Esophagus muscularis mucosa (tissue), 4 donors: ENCODE data around the gene CFAP68. TPM values are rescaled to one million over a fixed set of nuclear protein-coding genes. Genes with fewer than 3 reads are reported as not detected.

Source experiments
- DNase-seq: peaks from one replicate; pipeline ENCODE4 v3.0.0-alpha.2; 2017; ENCODE audit errors: extremely low spot score
- H3K27ac ChIP-seq, 4 donors: fragments of 200-600 bp; sonication (generic); replicated peaks in 1 of 4; 1 replicate in 3 of 4; 2 replicates in 1 of 4; pipeline ENCODE4 v1.5.1; 2016 to 2019; ENCODE audit warnings: mild to moderate bottlenecking in 1 of 4
- H3K27me3 ChIP-seq, 4 donors: fragments of 200-600 bp; sonication (generic); one replicate each; pipeline versions ENCODE4 v1.5.1 to v1.6.0; 2016 to 2019
- H3K36me3 ChIP-seq, 4 donors: fragments of 200-600 bp; sonication (generic); one replicate each; pipeline ENCODE4 v1.5.1; 2016 to 2019
- H3K4me1 ChIP-seq, 4 donors: fragments of 200-600 bp; sonication (generic); one replicate each; pipeline ENCODE4 v1.5.1; 2016 to 2019
- H3K4me3 ChIP-seq, 4 donors: fragments of 200-600 bp; sonication (generic); 1 replicate in 2 of 4; 2 replicates in 2 of 4; pipeline ENCODE4 v1.5.1; 2016 to 2019; ENCODE audit warnings: mild to moderate bottlenecking in 4 of 4, moderate library complexity in 1 of 4
- H3K9me3 ChIP-seq, 4 donors: fragments of 200-600 bp; sonication (generic); 1 replicate in 3 of 4; 2 replicates in 1 of 4; pipeline ENCODE4 v1.5.1; 2016 to 2019
- EP300 ChIP-seq: sonication (generic); formaldehyde crosslinking; IDR thresholded peaks from one replicate; pipeline ENCODE4 v1.6.1; 2017; ENCODE audit warnings: antibody characterized with exemption
- POLR2A ChIP-seq: fragments of 450-650 bp; IDR thresholded peaks from one replicate; pipeline ENCODE4 v1.6.1; 2017; ENCODE audit warnings: antibody characterized with exemption, moderate library complexity, mild to moderate bottlenecking, low read depth
- POLR2AphosphoS5 ChIP-seq, 2 donors: sonication (generic); formaldehyde crosslinking; IDR thresholded peaks; one replicate each; pipeline ENCODE4 v1.6.1; 2017; ENCODE audit warnings: antibody characterized with exemption in 2 of 2
- WGBS: methylation state at CpG from one replicate; pipeline ENCODE4 v1.1.5; 2018; 5-methylcytosine and 5-hydroxymethylcytosine counted together
- intact Hi-C: fragments of 100-400 bp; cut with DNase I; formaldehyde crosslinking; loops from one replicate; pipeline ENCODE4 v1.15.1; 2023
- total RNA-seq, 4 donors: library from RNA; depleted of rRNA; stranded (reverse); fragments of >200 nt; gene quantifications; one replicate each; pipeline versions ENCODE4 v1.1.0 to v1.2.1, GENCODE V29; 2016
- TF ChIP-seq, protein P1 (sequence below), 3 experiments: fragments of 200-600 bp in 2 of 3; fragments of 450-650 bp in 1 of 3; sonication (generic) in 2 of 3; IDR thresholded peaks; one replicate each; pipeline ENCODE4 v1.5.1; 2017 to 2019; ENCODE audit warnings: antibody characterized with exemption in 3 of 3, mild to moderate bottlenecking in 2 of 3, moderate library complexity in 1 of 3

CFAP68 gene
- total RNA-seq, 4 donors from 2014 or later, result 8.7 to 21.7 (median 19.9) TPM

DNA sequence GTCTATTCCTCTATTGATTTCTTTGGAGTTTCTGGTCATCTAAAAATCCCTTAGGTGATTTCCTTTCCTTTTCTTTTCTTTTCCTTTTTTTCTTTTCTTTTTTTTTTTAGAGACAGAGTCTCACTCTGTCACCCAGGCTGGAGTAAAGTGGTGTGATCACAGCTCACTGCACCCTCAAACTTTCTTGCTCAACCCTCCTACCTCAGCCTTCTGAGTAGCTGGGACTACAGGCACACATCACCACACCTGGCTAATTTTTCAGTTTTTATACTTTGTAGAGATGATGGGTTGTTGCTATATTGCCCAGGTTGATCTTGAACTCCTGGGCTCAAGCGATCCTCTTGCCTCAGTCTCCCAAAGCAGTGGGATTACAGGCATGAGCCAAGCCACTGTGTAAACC lies 37.4 kb downstream of the CFAP68 start:
- Histone ChIP-seq H3K27ac (no peak overlapping the region), H3K27me3 (peaks cover 0 to 7% (median 0%) of the 10 kb centered on the region in 4 donors), H3K4me1 (peaks cover 23 to 33% (median 29%) of the 10 kb centered on the region in 4 donors), H3K4me3 (no peak overlapping the region), H3K9me3 (no peaks in the 10 kb centered on the region), H3K36me3 (no peaks in the 10 kb centered on the region)
- no peak for DNase-seq
- intact Hi-C loops, result no loop called here
- no peak for TF ChIP-seq POLR2AphosphoS5 (IDR thresholded peaks at IDR 0.05)
- TF ChIP-seq POLR2A, result no peak
- no peak for TF ChIP-seq EP300
- TF ChIP-seq, protein P1, sequence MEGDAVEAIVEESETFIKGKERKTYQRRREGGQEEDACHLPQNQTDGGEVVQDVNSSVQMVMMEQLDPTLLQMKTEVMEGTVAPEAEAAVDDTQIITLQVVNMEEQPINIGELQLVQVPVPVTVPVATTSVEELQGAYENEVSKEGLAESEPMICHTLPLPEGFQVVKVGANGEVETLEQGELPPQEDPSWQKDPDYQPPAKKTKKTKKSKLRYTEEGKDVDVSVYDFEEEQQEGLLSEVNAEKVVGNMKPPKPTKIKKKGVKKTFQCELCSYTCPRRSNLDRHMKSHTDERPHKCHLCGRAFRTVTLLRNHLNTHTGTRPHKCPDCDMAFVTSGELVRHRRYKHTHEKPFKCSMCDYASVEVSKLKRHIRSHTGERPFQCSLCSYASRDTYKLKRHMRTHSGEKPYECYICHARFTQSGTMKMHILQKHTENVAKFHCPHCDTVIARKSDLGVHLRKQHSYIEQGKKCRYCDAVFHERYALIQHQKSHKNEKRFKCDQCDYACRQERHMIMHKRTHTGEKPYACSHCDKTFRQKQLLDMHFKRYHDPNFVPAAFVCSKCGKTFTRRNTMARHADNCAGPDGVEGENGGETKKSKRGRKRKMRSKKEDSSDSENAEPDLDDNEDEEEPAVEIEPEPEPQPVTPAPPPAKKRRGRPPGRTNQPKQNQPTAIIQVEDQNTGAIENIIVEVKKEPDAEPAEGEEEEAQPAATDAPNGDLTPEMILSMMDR (IDR thresholded peaks at IDR 0.05), result no peak
- 100% methylated on average over 1 of the region's 1 CpG for WGBS

DNA sequence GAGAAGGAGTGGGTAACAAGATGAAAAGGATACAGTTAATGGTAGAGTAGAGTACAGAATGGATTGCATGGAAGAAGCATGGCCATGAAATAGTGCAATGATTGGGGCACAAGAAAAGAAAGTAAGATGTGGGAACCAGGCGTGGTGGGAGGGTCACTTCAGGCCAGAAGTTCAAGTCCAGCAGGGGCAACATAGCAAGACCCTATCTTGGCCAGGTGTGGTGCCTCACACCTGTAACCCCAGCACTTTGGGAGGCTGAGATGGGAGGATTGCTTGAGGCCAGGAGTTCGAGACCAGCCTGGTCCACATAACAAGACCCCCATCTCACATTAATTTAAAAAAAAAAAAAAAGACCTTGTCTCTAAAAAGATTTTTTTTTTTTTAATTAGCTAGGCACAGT lies 38.0 kb downstream of the CFAP68 start:
- H3K36me3 ChIP-seq, result no peaks in the 10 kb centered on the region
- H3K9me3 ChIP-seq, result no peaks in the 10 kb centered on the region
- intact Hi-C loops, result no loop called here
- 87% methylated on average over 2 of the region's 2 CpGs for WGBS
- DNase-seq, result peak; percentile 64
- H3K27me3 ChIP-seq, result peaks cover 0 to 7% (median 0%) of the 10 kb centered on the region in 4 donors
- H3K4me3 ChIP-seq, result no peak overlapping the region
- peaks cover 28 to 38% (median 35%) of the 10 kb centered on the region in 4 donors for H3K4me1 ChIP-seq
- H3K27ac ChIP-seq, result no peak overlapping the region
- TF ChIP-seq EP300 (no peak), POLR2A (no peak)

DNA sequence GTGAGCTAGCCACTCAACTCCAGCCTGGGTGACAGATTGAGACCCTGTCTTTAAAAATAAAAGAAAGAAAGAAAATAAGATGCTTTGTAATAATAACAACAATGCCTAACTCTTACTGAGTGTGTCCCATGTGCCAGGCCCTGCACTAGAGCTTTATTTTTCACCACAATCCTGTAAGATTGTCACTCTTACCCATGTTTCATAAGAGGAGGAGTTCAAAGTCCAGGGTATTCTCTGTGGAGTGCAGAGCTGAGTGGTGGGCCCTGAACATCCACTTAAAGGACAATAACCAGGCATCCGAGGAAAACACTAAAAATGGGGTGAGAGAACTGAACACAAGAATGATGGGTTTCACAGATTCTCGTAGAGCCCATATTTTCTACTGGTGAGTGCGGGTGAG lies 38.4 kb downstream of the CFAP68 start:
- Histone ChIP-seq H3K4me3 (no peak overlapping the region), H3K27ac (peak overlapping the region in 1 of 4 donors; percentile 29), H3K27me3 (peaks cover 0 to 7% (median 0%) of the 10 kb centered on the region in 4 donors), H3K4me1 (peaks cover 31 to 43% (median 39%) of the 10 kb centered on the region in 4 donors), H3K9me3 (no peaks in the 10 kb centered on the region), H3K36me3 (no peaks in the 10 kb centered on the region)
- 93% methylated on average over 3 of the region's 3 CpGs for WGBS
- no peak for TF ChIP-seq POLR2AphosphoS5 (IDR thresholded peaks at IDR 0.05)
- TF ChIP-seq, protein P1 (IDR thresholded peaks at IDR 0.05), result no peak
- TF ChIP-seq EP300, result no peak
- no peak for TF ChIP-seq POLR2A
- DNase-seq, result peak; percentile 39
- intact Hi-C loops, result no loop called here

DNA sequence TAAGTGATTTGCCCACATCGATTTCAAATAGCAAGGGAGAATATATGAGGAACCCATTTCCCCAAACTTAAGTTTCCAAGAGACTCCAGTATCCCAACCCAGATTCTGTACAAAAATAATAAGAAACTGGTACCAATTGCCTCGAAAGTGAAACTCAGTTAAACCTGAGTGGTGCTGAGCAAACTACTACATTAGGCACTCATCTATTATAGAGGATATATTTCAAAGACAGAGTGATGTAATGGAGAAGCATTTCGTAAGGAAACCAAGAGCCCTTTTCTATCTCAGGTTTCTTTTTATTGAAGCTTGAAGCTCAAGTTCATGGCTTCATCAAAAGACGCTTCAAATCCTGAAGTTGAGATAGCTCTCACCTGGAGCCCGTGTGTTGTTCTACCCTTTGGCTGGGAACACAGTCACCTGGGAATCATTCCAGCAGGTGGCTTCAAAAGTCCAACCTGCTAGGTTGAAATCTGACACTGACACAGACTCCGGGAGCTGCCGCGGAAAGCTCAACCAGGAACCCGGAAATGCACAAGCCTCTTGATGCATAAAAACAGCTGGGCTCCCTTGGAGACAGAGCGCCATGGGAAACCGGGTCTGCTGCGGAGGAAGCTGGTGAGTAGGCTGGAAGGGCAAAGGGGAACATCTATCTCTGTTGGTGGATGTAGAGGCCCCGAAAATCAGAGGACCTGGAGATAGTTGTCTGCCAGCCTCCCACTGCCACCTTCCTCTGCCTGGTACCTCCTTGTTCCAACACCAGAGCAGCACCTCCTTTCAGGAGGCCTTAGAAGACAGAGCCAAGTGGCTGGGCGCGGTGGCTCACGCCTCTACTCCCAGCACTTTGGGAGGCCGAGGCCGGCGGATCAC lies 39.3 kb downstream of the CFAP68 start, which contains the start of gene C11orf52:
C11orf52 (plus strand) TSS at position 524 of the 867 bp plus-strand sequence; CDS start at position 584, 60 bp downstream.
- H3K27ac ChIP-seq, result peak within 1 kb of the TSS in 3 of 4 donors; percentile 16 to 41 (median 29)
- TF ChIP-seq EP300 (no peak), POLR2AphosphoS5 (IDR thresholded peaks at IDR 0.05) (no peak), POLR2A (no peak)
- TF ChIP-seq, protein P1 (IDR thresholded peaks at IDR 0.05), result no peak
- WGBS, result 63% methylated on average over 18 of the region's 19 CpGs

DNA sequence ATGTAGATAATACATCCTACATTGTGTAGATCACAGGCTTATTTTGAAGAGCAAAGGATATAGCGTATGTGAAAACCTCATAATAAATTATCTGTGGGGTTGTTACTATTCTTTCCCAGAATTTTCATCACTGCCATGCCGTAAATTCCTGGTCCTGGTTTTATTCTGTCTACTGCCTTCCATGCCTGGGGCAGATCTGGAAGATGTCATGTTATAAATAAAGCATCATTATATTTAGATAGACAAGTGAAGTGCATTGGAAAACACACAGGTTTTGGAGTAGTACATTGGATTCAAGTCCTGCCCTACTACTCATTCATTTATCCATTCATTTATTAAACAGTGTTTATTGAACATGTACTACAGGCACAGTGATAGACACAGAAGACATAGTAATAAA lies 41.6 kb downstream of the CFAP68 start:
- TF ChIP-seq, protein P1 (IDR thresholded peaks at IDR 0.05), result no peak
- no peak for TF ChIP-seq POLR2AphosphoS5 (IDR thresholded peaks at IDR 0.05)
- no peak for TF ChIP-seq POLR2A
- no peak for TF ChIP-seq EP300
- Histone ChIP-seq H3K36me3 (no peaks in the 10 kb centered on the region), H3K27me3 (no peaks in the 10 kb centered on the region), H3K27ac (peak overlapping the region in 2 of 4 donors; percentile 92 to 93), H3K4me3 (no peak overlapping the region), H3K4me1 (peaks cover 42 to 52% (median 50%) of the 10 kb centered on the region in 4 donors), H3K9me3 (no peaks in the 10 kb centered on the region)
- WGBS, result 73% methylated on average over 2 of the region's 2 CpGs
- no peak for DNase-seq
- intact Hi-C loops, result no loop called here

More for the DNA sequence above, 39.3 kb downstream of the CFAP68 start, which contains the start of gene C11orf52:
- intact Hi-C loops, result no loop called here
- DNase-seq, result peak; percentile 84
- H3K4me3 ChIP-seq, result peak within 1 kb of the TSS in 3 of 4 donors; percentile 4 to 9 (median 9)
- H3K4me1 ChIP-seq, result peaks cover 36 to 47% (median 42%) of the 10 kb centered on the region in 4 donors
- H3K36me3 ChIP-seq, result no peaks in the 10 kb centered on the region
- H3K27me3 ChIP-seq, result no peaks in the 10 kb centered on the region
- no peaks in the 10 kb centered on the region for H3K9me3 ChIP-seq
